Tongue (tissue), 2 donors: Measurements from ENCODE around the gene SYP. TPM values are rescaled to one million over a fixed set of nuclear protein-coding genes. Genes with fewer than 3 reads are reported as not detected.
"Not testable (repeated sequence)": the region's sequence is repeated elsewhere in the genome, so short reads cannot be mapped to it uniquely, and the experiment has no call there.

Source experiments
- DNase-seq: peaks from one replicate; pipeline ENCODE4 v3.0.0-alpha.2; 2015
- total RNA-seq: library from RNA; depleted of rRNA; stranded (reverse); fragments of >200 nt; gene quantifications from one replicate; pipeline ENCODE4 v1.2.3, GENCODE V29; 2014

The SYP gene
- total RNA-seq, 1 donor from 2014 or later, result 1.1 TPM

GRCh38 chrX:49189606-49190005 lies 10.4 kb downstream of the SYP start:
- no peak for DNase-seq

- DNase-seq, result no peak
These were observed 11.4 kb downstream of the SYP start for GRCh38 chrX:49188468-49189076.

GRCh38 chrX:49187526-49187925 lies 12.5 kb downstream of the SYP start:
- DNase-seq, result no peak

GRCh38 chrX:49187028-49187394 lies 13.0 kb downstream of the SYP start:
- DNase-seq, result no peak

- peak; percentile 67 for DNase-seq
These were observed 13.6 kb downstream of the SYP start, which contains the start of gene PRICKLE3 for GRCh38 chrX:49186125-49187027. Gene PRICKLE3 (minus strand): TSS chrX:49186373. CDS start chrX:49186297, 76 bp downstream.

GRCh38 chrX:49184294-49185281 lies 15.4 kb downstream of the SYP start:
- DNase-seq, result peak; percentile 80

- DNase-seq, result no peak
These were observed 16.2 kb downstream of the SYP start for GRCh38 chrX:49183701-49184281.

- no peak for DNase-seq
These were observed 20.6 kb downstream of the SYP start for GRCh38 chrX:49179358-49179757.

- DNase-seq, result no peak
These were observed 21.5 kb downstream of the SYP start for GRCh38 chrX:49178537-49178936.

- no peak for DNase-seq
These were observed 22.0 kb downstream of the SYP start for GRCh38 chrX:49177873-49178480.

GRCh38 chrX:49177338-49177833 lies 22.6 kb downstream of the SYP start:
- DNase-seq, result no peak

GRCh38 chrX:49176421-49177326 lies 23.3 kb downstream of the SYP start:
- no peak for DNase-seq

GRCh38 chrX:49175435-49176274 lies 24.3 kb downstream of the SYP start:
- DNase-seq, result no peak

GRCh38 chrX:49174723-49175122 lies 25.3 kb downstream of the SYP start:
- DNase-seq, result no peak

GRCh38 chrX:49173544-49173943 lies 26.4 kb downstream of the SYP start:
- not testable (repeated sequence) for DNase-seq

GRCh38 chrX:49172280-49172780 lies 27.7 kb downstream of the SYP start:
- peak; percentile 70 for DNase-seq

GRCh38 chrX:49171752-49172279 lies 28.2 kb downstream of the SYP start, which contains the start of gene PLP2:
Gene PLP2 (plus strand): TSS chrX:49171898. CDS start chrX:49172001, 103 bp downstream.
- peak; percentile 65 for DNase-seq

GRCh38 chrX:49167740-49168108 lies 32.3 kb downstream of the SYP start:
- no peak for DNase-seq
